UCSD-AML1 (cell line): ENCODE results near the gene CGNL1.

Source experiments
- DNase-seq: peaks from one replicate; lab custom pipeline; 2025; ENCODE audit not compliant: unreplicated experiment; lab: John Stamatoyannopoulos, UW

CGNL1 gene

DNA sequence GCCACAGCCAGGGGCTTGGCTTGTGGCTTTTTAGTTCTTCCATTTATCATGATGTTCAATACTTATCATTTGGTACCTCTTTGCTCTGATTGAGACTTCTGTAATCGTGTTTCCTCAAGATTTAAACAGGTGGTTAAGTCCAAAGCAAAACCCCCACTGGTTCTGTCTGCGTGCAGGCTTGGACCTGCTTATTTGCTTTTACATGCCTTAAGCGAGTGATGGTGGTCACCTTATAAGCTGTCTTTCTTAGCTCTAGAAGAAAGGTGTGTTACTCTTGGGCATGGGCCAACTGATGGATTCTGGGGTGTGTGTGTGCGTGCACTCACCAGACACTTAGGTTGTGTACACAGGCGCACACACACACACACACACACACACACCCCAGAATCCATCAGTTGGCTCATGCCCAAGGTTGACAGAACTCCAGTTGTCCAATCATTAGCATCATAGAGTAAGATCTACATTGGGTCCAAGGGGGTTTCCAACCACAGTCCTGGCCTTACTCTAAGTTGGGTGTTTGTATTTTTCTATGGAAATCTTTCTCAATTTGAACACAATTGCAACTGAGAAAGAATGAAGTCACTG lies 216.6 kb downstream of the CGNL1 start:
- no peak for DNase-seq

DNA sequence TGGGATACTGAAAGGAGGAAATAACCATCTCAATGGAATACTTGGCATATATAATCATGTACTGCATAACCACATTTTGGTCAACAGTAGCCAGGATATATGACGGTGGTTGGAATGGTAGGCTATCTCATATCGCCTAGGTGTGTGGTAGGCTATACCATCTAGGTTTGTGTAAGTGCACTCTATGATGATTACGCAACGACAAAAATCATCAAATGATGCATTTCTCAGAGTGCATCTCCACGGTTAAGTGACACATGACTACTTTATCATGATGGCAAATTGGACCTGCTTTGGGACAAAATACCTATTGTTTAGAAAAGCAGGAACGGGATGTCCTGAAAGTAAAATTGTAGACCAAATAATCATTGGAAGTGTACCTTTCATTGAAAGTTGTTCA lies 218.2 kb downstream of the CGNL1 start:
- DNase-seq, result no peak

DNA sequence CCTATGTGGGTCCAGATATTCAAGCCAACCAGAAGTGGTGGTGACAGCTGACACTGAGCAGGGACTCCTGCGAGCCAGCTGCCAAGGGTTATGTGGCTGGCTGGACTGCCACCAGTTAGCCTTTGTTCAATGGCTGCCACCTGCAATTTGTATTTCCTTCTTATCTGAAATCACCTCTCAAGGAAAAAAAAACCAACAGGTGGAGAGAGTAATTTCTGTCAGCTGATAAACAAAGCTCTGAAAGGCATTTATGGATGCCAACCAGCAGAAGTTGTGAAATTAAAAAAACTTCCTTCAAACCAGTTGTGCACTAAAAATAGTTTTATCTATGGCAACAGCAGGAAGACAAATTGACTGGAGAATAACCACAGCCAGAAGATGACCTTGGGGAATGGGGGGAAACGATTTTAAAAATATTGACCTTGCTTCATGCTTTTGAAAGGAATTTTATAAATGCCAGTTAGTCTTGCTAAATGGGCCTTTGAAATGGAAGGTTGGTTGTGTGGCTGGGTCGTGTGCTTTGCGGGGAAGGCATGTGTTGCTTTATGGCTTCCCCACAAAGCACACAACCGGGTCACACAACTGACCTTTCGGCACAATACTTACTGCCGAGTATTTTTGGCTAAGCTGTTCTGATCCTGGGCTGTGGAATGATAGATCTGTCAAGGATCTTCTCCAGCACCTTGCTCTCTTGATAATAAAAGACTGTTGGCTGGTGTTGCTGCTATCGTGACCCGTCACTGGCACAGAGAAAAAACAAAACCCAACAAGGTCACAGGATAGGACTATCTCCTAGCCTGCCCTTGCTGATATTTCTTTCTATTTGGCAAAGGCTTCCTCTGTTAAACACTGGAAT lies 218.9 kb downstream of the CGNL1 start:
- DNase-seq, result peak; percentile 33

DNA sequence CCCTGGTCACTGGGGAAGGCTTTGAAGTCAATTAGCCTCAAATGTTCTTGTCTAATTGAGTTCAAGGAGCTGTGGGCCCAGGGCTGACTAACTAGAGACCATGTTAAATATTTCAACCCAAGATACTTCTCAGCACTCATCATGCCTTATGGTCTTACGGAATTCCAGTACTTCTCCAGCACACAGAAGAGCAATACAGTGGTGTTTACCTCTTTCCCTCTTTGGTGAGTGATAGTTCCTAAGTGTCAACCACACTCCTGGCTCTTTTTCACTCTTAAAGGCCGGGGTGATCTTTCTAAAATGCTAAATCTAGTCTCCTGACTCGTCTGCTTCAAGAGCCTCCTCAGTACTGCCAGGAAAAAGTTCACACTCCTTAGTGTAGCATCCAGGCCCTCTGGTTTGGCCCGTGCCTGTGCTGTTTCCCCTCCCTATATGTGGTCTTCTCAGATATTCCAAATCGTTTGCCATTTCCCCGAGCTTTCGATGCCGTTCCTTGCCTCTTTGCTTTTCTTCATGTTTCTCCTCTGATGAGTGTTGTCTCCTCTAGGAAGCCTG lies 220.1 kb downstream of the CGNL1 start:
- no peak for DNase-seq

DNA sequence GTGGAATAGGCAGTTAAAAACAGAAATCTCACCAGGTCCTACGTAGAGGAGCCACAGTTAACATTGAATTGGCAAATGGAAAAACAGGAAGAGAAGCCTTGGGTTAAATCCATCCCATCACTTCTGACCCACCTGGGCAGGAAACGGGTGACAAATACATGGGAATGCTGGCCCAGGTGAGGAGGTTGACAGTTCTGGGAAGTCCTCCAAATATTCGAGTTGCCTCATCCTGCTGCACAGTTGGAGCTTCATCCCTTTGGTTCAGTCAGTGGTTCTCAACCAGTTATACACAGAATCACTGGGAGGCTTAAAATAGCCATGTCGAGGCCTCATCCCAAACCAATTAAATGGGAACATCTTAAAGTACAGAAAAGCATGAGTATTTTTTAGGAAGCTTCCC lies 220.7 kb downstream of the CGNL1 start:
- no peak for DNase-seq

DNA sequence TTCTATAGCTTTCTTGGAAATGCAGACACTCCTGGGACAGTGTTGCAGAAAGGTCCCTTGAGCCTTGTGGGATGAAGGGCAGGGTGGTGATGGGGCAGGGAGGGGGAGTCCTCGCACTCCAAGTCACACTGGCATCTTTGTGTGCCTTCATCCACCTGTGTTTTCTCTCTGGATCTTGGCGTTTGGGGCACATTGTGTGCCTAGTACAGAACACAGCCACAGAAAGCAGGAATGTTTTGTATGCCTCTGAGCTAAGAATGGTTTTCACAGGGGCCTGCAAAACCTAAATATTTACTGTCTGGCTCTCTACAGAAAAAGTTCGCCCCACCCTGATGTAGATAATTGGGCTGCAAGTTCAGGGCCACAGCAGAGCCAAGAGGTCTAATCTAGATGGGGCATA lies 221.1 kb downstream of the CGNL1 start:
- no peak for DNase-seq

DNA sequence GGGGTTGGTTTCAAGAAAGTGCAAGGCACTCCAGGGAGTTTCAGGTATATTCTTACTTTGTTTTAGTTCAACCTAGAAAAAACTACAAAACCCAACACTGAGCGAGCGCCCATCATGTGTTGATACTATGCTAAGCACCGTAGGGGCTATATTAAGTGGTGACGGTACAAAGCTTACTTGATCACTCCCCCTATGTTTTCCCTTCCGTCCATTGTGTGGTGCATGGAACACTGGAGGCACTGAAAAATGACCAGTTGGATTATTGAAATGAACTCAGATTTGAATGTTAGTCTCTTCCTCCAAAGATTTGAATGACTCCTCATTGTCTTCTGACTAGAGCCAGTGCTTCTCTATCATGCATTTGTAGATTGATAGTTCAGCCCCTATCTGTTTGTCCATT lies 222.0 kb downstream of the CGNL1 start:
- DNase-seq, result no peak

DNA sequence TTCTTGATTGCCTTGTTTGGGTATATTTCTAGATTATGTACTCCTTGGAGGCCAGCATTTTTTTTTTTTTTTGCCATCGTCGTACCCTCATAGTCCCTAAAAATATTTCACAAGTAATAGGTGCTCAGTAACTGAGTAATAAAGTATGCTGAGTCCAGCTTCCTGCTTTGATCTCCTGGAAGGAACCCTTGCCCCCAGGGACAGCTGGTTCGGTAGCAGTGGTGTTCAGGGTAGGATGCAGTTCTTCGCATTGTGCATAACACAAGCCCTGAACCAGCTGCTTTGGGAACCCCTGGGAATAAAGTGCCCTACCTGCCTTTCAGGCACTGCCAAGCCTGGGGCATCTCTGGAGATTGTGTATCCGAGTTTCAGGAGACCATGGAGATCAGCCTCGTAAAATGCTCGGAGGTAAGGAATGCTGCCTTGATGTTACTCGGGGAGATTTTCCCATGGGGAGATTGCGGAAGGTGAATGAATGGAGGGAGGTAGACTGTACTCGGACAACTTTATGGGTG lies 223.0 kb downstream of the CGNL1 start:
- DNase-seq, result no peak

DNA sequence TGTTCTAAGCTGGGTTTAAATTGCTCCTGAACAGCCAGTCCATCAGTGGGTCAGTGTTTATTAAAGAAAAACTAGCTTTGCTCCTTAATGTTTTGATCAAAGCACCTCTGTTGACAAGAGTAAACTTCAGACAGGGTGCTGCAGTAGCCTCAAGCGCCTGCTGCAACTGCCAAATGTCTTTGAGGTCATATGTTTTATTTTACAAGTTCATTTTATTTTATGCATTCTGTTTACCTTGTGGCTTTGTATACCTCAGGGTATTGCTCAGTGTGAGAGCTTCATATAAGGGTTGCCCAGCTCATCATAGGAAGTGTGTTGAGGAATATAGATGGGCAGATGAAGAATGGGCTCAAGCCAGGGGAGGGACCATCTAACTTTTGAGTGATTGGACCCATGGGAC lies 223.9 kb downstream of the CGNL1 start:
- DNase-seq, result no peak
